Hippocampal formation (tissue), 2 donors: ENCODE data around the gene EIF2AK3.
"Not testable (repeated sequence)": the region's sequence is repeated elsewhere in the genome, so short reads cannot be mapped to it uniquely, and the experiment has no call there.

ENCODE experiments used
- DNase-seq, 2 donors: peaks; one replicate each; lab custom pipeline; 2025; lab: John Stamatoyannopoulos, UW

EIF2AK3 gene

DNA sequence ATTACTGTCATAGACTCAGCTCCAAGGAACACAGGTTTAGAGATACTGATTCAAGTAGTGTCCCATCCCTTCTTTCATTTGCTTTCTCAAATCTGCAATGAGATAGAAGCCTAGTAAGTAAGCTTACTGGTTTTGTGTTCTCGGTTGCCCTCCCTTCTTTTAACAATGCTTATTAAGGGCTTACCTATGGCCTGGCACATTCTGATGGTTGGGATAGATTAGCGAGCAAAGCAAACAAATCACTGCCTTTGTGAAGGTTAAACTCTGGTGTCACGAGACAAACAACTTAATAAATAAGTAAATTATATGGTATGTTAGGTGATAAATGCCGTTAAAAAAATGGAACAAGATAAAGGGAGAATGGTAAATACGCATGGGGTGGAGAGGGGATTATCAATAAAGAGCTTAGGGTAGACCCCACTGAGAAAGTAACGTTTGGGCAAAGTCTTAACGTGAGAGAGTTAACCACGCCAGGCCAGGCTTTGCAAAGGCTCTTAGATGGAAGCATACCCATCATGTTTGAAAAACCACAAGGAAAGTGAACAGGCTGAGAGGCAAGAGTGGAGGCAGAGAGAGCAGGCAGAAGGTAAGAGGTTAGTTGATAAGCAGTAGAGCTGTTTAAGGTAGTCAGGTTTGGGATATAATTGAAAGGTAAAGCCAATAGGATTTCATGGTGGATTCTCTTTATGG, 31.0 kb downstream of the EIF2AK3 start:
- DNase-seq = no peak

DNA sequence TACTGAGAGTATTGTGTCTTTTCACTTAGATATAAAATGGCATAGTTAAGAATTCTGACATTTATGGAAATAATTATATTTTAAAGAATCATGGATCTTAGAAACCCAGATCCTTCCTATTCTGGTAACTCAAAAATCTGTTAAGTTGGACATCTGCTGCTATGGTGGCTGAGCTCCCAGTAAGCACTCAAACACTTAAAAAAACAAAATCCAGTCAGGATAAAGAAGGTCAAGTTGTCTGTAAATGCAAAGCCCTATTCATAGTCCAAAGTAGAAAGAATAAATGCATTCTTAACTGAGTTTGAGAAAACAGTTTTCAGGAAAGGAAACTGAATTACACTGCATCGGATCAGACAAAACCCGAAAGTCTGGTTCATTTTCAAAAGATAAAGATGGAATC, 35.6 kb downstream of the EIF2AK3 start:
- no peak for DNase-seq

- DNase-seq = peak; percentile 5 to 60
Observed at GRCh38 chr2:88590998-88591613, 36.2 kb downstream of the EIF2AK3 start.

DNA sequence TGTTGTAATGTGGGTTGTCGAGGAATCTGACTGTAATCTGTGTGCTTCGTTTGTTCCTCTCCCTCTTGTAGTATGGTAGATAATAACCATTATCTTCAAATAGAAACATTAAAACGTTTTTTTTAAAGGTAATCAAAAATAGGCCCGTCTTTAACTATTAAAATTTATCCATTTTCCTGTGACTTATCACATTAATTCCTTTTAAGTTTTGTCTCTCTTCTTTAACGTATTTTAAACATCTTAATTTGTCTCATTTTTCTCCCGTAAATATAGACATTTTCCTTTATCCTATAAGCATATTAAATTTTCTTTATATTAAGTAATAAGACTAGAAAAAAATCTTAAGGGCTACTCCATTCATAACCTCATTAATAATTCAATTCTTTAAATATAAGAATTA, 41.3 kb downstream of the EIF2AK3 start:
- no peak for DNase-seq

GRCh38 chr2:88582030-88582429, 45.2 kb downstream of the EIF2AK3 start:
- DNase-seq = no peak

DNA sequence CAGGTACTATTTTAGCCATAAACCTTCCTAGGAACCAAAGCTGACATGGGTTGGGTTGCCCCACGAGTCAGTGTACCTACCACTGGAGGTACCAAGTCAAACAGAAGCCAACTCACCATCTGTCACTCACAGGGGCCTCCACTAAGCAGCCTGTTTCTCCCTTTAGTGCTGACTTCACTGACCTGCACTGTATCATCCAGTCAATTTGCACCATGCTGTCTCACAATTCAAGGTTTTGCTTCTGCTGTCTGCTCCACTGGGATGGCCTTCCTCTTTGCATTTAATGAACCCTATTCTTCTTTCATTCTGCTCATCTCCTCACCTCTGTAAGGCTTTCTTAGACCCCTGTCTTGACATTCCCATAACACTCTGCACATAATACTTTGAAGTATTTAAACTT, 47.2 kb downstream of the EIF2AK3 start:
- no peak for DNase-seq

- no peak for DNase-seq
Observed at GRCh38 chr2:88575630-88576029, 51.6 kb downstream of the EIF2AK3 start.

GRCh38 chr2:88575051-88575450, 52.2 kb downstream of the EIF2AK3 start:
- no peak for DNase-seq

DNA sequence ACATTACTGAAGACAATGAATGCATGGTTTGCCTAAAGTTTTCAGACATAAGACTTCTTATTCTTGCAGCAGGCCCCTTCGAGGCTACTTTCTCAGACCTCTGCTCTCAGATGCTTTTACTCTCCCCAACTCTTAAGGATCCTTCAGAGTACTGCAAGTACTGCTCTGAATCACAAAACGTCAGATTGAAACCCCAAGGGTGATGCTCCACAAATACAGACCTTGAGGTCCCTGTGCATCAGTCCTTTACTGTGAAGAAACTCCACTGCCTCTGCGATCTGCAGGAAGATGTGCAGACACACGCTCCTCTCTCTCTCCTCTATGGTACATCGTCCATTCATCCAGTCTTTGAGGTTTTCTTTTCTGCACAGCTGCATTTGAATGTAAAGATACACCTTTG, 52.8 kb downstream of the EIF2AK3 start:
- no peak for DNase-seq

GRCh38 chr2:88568179-88568578, 59.1 kb downstream of the EIF2AK3 start:
- DNase-seq = no peak

DNA sequence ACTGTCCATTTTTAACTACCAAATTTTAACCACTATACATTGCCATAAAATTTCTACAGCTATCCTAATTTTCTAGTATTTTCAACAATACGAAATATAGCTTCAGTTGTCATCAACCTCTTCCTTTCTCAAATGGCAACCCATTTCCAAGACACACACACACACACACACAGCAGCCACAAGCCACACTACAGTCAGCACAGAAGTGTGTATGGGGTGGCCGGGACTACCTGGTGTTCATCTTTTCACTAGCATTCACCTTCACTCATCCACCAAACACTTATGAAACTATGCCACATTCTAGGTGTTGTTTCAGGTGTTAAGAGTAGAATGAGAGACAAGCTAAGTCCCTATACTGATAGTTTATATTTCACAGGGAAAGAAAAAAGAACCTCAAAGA, 62.9 kb downstream of the EIF2AK3 start:
- DNase-seq = no peak

DNA sequence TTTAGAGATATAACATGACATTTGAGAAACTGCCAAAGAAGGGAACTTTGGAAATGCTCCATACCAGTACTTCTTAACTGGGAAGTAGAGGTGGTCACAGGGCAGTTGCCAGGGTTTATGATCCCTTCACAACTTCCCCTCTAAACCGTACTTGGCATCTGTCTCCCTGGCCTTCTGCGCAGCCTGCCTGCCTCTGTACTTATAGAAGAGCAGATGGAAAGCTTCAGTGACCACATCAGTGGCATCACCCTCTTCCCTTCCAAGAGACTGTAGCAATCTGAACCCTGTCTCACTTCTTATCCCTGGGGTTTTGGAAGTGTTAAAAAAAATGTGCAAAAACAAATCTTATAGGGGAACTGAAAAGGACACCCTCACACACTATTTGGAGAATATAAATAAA, 64.1 kb downstream of the EIF2AK3 start:
- no peak for DNase-seq

- no peak for DNase-seq
Observed at GRCh38 chr2:88561646-88562388, 65.4 kb downstream of the EIF2AK3 start.

GRCh38 chr2:88560619-88561307, 66.5 kb downstream of the EIF2AK3 start:
- DNase-seq = no peak

DNA sequence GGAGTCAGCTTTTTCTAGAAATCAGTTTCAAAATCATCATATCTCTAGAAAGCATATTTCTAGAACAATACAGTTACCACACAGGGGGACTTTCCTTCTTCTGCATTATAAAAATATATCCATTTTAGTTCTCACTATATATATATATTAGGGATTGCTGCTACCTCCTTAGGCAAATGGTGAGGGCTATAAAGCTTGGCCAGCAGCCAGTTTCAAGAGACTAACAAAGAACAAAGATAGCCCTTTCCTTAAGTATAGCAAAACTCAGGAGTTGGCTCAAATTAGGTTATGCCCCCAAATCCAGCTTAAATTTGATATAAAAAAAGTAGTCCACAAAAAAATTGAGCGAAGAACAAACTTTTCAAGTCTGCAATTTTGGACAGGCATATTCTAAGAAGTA, 70.0 kb downstream of the EIF2AK3 start:
- no peak for DNase-seq

DNA sequence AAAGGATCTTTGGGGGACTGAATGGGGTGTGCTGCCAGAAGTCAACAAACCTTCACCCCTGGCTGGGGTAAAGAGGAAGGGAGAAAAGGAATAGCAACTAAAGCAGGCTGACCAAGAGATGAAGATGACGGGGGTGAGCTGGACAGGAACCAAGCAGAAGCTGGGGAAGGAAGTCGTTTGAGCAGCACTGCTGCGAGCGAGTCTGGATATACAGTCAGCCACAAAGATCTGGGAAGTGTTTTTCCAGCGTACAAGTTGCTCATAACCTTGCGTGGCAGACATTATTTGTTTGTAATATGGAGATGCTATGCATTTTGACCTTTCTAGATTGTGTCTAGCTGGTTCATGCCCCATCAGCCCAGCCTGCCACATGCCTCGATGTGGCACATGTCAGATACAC, 71.2 kb downstream of the EIF2AK3 start:
- no peak for DNase-seq

GRCh38 chr2:88554189-88554588, 73.1 kb downstream of the EIF2AK3 start:
- DNase-seq = no peak

DNA sequence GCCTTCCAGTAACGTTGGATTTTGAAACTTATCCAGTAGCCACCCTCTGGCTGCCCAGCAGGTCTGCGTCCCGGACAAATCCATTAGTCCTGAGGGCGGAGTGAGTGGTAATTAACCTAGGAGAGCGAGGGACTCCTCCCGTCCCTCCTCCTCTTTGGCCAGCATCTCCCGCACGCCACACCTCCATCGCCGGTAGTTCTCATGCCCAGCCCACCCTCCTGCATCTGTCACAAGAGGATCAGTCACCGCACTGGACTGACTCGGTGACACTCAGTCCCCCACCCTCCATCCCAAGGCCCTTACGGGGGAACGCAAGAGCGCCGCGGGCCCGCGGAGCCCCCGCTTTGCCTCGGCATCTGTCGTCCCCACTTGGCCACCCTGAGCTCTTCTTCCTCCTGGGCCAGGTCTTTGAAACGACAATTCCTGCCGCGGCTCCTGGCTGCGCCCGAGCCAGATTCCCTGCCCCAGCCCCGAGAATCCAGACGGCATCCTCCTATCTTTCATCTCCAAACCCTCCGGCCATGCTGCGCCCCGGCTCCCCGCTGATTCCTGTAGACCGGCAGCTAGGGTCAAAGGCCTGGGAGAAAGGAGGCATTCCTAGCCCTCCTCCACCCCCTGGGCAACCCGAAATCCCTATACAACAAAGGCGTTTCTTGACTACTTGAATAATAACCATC, 77.5 kb downstream of the EIF2AK3 start:
- DNase-seq = no peak

DNA sequence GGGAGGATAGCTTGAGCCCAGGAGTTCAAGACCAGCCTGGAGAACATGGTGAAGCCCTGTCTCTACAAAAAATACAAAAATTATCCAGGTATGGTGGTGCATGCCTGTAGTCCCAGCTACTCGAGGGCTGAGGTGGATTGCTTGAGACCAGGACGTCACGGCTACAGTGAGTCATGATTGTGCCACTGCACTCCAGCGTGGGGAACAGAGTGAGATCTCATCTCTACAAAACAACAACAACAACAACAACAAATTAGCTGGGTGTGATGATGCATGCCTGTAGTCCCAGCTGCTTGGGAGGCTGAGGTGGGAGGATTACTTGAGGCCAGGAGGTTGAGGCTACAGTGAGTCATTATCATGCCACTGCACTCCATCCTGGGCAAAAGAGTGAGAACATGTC, 81.0 kb downstream of the EIF2AK3 start:
- not testable (repeated sequence) for DNase-seq

GRCh38 chr2:88545118-88545517, 82.1 kb downstream of the EIF2AK3 start:
- DNase-seq = no peak

DNA sequence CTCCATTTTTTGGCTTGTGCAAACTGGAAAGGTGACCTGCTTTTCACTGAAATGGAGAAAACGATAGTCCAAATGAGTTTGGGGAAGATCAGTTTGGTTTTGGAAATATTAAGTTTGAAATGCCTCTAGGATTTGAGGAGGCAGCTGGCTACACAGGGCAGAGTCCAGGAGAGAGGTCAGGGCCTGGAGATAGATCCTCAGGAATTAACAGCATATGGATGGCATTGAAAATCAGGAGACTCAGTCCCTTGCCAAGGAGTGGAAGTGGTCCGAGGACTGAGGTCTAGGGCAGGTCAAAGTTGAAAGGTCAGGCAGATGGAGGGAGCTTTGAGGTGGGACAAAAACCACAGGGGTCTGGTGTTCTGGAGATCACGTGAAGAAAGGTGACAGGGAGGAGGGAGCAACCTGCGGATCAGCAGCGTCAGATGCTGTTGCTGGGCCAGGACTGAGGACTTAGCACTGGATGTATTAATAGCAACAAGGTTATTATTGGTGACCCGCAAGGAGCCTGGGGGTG, 83.7 kb downstream of the EIF2AK3 start:
- DNase-seq = no peak

DNA sequence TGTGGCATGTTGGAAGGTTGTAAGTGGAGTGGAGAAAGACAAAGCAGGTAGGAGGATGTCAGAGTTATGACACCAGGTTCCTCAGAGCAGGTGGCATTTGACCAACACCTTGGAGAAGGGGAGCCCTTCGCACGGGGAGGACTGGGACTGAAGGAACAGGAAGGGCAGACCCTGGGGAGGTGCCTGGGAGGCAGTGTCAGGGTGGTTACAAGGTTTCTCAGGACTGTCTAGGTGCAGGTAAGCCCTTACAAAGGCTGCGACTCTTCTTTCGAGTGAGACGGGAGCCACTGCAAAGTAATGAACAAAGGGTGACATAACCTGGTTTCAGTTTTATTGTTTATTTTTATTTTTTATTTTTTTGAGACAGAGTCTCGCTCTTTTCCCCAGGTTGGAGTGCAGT, 84.6 kb downstream of the EIF2AK3 start:
- DNase-seq = no peak
